ENCODE results near the gene MAP3K12.

MAP3K12 gene

GRCh38 chr12:53489242-53489864, 9.9 kb downstream of the MAP3K12 start:
- TF ChIP-seq, protein P1, sequence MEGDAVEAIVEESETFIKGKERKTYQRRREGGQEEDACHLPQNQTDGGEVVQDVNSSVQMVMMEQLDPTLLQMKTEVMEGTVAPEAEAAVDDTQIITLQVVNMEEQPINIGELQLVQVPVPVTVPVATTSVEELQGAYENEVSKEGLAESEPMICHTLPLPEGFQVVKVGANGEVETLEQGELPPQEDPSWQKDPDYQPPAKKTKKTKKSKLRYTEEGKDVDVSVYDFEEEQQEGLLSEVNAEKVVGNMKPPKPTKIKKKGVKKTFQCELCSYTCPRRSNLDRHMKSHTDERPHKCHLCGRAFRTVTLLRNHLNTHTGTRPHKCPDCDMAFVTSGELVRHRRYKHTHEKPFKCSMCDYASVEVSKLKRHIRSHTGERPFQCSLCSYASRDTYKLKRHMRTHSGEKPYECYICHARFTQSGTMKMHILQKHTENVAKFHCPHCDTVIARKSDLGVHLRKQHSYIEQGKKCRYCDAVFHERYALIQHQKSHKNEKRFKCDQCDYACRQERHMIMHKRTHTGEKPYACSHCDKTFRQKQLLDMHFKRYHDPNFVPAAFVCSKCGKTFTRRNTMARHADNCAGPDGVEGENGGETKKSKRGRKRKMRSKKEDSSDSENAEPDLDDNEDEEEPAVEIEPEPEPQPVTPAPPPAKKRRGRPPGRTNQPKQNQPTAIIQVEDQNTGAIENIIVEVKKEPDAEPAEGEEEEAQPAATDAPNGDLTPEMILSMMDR (IDR thresholded peaks at IDR 0.05; ENCODE audit: low read depth, low read length): no peak
- H3K4me3 ChIP-seq (ENCODE audit: low read depth, low read length): no peak overlapping the region

- TF ChIP-seq, protein P1 (IDR thresholded peaks at IDR 0.05; ENCODE audit: low read depth, low read length): no peak
- H3K4me3 ChIP-seq (ENCODE audit: low read depth, low read length): no peak overlapping the region
Measured at GRCh38 chr12:53486736-53487487, 12.3 kb downstream of the MAP3K12 start.

GRCh38 chr12:53485955-53486735, 13.1 kb downstream of the MAP3K12 start:
- no peak overlapping the region for H3K4me3 ChIP-seq (ENCODE audit: low read depth, low read length)
- TF ChIP-seq, protein P1 (IDR thresholded peaks at IDR 0.05; ENCODE audit: low read depth, low read length): no peak

- no peak overlapping the region for H3K4me3 ChIP-seq (ENCODE audit: low read depth, low read length)
- TF ChIP-seq, protein P1 (IDR thresholded peaks at IDR 0.05; ENCODE audit: low read depth, low read length): no peak
Measured at GRCh38 chr12:53484686-53485575, 14.3 kb downstream of the MAP3K12 start.

GRCh38 chr12:53483979-53484377, 15.3 kb downstream of the MAP3K12 start:
- no peak overlapping the region for H3K4me3 ChIP-seq (ENCODE audit: low read depth, low read length)
- TF ChIP-seq, protein P1 (IDR thresholded peaks at IDR 0.05; ENCODE audit: low read depth, low read length): no peak

DNA sequence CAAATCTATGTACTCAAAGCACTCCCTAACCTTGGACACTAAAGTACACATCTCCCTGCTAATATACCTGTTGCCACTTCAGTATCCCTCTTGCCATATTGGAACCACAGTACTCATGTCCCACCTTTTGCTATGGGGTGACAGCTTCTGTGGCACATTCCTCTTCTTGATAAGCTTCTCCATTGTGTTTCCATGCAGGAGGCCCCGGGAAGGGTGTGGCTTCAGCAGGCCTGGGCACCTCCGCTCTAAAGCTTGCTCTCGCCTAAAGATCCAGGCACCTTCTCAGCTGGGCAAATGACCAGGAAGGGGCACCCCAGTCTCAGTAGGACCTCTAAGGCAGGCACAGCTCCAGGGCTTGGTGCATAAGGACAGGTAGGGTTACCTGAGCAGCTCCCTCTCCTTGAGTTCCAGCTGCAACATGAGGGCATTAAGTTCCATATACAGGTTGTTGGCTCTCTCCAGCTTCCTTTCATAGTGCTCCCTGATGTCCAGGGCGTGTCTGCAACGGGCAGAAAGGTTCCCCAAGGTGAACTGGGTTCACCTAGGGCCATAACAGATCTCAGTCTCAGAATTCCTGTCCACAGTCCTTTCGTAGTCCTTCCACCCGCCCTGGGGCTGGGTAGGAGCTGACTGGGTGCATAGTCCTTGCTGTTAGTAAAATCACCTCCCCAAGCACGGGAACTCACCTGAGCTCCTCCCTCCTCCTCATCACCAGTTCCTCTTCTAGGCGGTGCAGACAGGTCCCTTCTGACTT, 15.9 kb downstream of the MAP3K12 start:
- H3K4me3 ChIP-seq (ENCODE audit: low read depth, low read length): no peak overlapping the region
- TF ChIP-seq, protein P1 (IDR thresholded peaks at IDR 0.05; ENCODE audit: low read depth, low read length): no peak
